GM12873 (cell line): ENCODE data around the gene KLHL29.

Source experiments
- TF ChIP-seq, protein P1 (sequence below): IDR thresholded peaks from 2 replicates; pipeline ENCODE4 v1.5.1; 2012; ENCODE audit warnings: low read depth, mild to moderate bottlenecking, moderate library complexity, low read length, control low read depth; ENCODE audit not compliant: insufficient read depth; ENCODE audit errors: missing control alignments

KLHL29 gene

DNA sequence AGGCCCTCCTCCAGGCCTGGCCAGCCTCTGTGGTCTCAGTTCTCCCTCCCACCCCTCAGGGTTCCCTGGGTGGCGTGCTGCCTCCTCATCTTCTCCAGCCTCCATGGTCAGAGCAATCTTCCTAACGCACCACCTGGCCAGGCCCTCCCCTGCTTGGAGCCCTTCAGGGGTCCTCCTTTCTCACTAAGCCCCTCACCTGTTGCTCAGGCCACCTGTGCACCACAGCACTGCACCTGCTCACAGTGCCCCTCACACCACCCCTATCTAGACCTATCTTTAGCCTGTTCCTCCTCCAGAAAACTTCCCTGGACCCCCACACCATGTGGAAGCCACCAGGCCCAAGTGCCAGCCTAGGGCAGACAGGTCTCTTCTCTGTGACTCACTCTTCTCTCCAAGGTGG is 274.8 kb downstream of the KLHL29 start:
- TF ChIP-seq, protein P1, sequence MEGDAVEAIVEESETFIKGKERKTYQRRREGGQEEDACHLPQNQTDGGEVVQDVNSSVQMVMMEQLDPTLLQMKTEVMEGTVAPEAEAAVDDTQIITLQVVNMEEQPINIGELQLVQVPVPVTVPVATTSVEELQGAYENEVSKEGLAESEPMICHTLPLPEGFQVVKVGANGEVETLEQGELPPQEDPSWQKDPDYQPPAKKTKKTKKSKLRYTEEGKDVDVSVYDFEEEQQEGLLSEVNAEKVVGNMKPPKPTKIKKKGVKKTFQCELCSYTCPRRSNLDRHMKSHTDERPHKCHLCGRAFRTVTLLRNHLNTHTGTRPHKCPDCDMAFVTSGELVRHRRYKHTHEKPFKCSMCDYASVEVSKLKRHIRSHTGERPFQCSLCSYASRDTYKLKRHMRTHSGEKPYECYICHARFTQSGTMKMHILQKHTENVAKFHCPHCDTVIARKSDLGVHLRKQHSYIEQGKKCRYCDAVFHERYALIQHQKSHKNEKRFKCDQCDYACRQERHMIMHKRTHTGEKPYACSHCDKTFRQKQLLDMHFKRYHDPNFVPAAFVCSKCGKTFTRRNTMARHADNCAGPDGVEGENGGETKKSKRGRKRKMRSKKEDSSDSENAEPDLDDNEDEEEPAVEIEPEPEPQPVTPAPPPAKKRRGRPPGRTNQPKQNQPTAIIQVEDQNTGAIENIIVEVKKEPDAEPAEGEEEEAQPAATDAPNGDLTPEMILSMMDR: no peak

DNA sequence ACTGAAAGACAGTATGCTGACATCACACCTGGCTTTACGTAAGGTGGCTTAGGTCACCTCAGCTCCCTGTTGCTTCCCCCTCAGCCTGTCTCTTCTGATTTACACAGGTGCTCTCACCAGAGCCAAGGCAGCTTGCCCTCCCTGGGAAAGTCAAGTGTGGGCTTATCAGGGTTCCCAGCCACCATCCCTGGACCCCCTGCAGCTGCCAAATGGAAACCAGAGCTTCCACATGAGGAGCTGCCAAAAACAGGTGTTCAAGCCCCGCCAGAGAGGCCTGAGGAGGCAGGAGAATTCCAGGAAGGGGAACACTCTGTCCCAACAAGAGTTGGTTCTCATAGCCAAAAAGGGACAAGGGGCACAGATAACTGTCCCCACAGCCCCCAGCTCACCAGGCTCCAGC is 275.3 kb downstream of the KLHL29 start:
- TF ChIP-seq, protein P1: no peak

DNA sequence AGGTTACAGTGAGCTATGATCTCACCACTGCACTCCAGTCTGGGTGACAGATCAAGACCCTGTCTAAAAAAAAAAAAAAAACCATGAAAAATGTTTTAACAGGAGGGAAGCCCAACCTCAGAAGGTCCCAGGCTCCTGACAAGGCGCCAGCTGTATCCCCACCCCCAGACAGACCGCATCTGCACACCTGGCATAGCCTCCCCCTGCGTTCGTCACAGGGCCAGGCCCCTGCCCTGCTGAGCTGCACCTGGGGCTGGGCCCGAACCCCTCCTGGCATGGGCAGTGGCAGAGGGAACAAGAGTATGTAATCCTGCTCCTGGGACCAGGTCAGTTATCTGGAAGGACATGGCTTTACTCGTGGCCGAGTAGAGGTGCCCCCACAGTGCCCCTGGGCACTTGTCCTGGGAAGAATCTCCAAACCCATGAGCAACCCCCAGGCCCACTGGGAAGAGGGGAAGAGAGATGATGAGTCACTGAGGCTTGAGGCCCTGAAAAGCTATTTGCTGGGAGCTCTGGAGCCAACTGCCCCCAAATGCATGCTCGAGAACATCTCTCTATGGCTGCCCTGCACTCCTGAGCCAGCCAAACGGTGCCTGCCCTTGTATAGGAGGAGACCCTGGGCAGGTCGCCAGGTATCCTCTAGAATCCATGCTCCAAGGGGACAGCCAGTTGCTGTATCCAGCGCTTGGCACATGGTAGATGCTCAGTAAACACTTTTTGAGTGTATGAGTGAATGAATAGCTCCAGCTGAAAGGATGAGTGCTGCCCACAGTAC is 276.5 kb downstream of the KLHL29 start:
- TF ChIP-seq, protein P1: no peak

DNA sequence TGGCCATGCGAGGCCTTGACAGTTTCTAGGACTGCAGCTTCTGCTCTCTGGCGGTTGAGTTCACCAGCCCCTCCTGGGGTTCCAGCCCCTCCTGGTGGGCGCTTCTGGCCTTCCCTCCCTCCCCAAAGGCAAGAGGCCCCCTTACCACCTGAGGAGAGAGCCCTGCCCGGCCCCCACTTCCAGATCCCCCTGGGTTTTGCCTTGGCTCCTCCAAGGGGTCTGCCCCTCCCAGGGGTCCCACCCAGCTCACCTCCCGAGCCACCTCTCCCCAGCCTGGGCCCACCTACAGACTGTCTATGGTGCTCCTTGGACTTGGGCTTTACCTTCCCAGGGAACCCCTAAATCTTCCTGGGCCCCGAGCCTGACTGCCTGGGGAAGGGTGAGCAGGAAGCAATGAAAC is 277.5 kb downstream of the KLHL29 start:
- TF ChIP-seq, protein P1: no peak

DNA sequence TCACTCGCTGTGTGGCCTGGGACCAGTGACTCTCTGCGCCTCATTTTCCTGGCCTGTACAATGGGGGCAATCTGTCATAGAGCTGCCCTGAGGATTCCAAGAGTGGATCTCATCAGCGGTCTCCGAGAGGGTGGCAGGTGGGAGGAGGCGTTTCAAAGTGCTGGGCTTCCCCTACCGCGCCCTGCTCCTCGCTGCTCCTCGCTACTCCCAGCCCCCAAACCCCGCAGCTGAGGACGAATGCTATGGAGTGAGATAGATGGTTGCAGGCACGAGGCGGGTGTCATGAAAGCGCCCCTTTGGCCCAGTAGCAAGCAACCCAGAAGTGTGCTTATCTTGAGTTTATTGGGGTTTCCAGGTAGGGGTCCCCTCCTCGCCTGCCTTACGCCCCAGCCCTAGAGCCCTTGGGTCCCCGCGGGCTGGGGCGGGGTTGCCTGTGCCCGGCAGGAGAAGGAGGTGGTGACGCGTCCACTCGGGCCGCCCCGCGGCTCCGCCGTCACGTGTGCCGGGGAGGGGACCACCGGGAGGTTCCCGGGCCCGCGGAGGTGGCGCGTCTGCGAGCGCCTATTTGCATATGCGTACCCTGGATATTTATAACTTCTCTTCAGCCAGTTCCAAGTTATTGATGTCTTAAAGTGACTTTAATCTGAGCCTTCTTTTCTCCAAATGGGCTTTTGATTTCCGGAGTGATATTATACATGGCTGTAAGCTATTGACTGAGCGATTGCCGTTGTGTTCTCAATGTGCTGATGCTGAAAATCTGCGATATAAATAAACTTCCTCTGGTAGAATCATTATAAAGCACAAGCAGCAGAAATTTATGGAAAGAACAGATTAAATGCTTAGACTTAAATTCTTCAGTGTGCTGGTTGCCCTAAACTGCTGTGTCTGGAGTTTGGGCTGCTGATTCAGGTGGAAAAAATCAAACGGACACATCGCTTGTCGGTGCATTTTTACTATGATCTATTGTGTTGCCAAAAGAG is 278.3 kb downstream of the KLHL29 start:
- TF ChIP-seq, protein P1: no peak

DNA sequence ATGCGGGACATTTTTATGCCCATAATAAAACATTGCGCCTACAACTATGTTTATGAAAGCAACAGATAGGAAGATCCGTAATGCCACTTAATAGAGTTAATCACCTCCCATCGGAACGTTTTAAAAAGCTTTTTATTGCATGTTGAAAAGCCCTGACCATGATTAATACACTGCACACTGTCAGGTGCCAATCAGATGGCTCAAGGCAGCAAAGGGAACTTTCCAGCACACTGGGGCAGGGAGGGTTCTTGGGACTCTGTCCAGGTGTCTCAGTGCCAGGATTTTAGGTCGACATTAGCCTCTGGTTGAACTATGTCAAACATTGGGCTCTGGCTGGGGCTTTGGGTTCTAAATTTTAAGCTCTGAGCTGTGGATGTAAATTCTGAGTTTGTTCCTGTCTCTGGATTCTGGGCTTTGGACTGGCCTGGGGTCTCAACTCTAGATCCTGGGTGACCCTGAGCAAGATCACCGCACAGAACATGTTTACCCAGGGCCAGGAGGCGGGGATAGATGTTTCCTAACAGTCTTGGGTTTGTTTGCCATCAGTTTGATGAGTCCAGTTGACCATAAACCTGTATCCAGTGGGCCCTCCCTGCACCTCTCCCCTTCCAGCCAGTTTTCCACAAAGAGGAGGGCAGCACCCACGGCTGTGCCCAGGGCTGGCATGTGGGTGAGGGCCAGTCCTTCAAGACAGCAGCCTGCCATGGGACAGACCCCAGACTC is 279.2 kb downstream of the KLHL29 start:
- TF ChIP-seq, protein P1: no peak
